ENCODE measurements around the gene ARHGAP18. TPM values are rescaled to one million over a fixed set of nuclear protein-coding genes. Genes with fewer than 3 reads are reported as not detected.

Gene ARHGAP18
- total RNA-seq, 1 donor from 2014 or later, result 8.3 TPM

GRCh38 chr6:129544892-129545612 lies 164.9 kb downstream of the ARHGAP18 start:
- intact Hi-C loops (cut with micrococcal nuclease), result no loop called here

DNA sequence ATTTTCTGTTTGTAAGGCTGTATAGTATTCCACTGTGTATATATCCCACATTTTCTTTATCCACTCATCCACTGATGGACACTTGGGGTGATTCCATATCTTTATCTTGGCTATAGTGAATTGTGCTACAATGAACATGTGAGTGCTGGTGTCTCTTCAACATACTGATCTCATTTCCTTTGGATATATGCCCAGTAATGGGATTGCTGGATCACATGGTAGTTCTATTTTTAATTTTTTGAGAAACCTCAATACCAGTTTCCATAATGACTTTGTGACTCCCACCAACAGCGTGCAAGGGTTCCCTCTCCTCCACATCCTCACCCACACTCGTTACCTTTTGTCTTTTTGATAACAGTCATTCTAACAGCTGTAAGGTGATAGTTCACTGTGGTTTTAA lies 166.0 kb downstream of the ARHGAP18 start:
- intact Hi-C loops (cut with micrococcal nuclease), result no loop called here

DNA sequence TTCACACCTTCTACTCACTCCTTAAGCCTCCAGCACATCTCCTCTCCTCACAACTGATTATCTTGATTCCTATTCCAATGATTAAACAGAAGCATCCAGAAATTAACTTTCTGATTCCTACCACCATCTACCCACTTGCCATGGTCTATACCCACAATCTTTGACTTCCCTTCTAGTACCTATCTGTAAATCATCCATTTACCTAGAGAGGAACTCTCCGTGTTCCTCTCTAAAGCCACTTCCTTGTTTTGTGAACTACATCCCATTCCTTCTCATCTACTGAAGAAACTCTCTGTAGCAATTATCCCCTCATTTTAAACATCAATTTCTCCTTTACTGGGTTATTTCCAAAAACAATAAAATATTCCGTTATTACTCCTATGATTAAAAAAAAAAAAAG lies 167.3 kb downstream of the ARHGAP18 start:
- intact Hi-C loops (cut with micrococcal nuclease), result no loop called here

DNA sequence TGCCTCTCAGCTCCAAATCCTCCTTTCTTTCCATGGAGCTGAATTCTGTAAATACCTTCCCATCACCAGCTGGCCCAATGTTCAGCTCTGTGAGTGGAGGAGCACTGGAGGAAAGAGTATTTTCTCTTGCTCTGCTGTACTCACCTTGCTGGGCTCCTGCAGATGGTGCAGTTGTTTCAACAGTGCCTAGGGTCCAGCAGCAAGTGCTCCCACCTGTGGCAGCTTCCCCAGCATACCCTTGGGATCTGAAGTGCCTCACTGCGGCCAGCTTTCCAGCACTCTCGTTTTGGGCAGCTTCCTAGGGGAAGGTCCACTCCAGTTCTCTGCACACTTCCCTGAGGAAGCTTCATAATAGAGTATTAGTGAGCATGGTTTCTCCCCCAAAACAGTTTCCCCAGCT lies 170.9 kb downstream of the ARHGAP18 start:
- intact Hi-C loops (cut with micrococcal nuclease), result no loop called here

GRCh38 chr6:129536271-129536670 lies 173.7 kb downstream of the ARHGAP18 start:
- intact Hi-C loops (cut with micrococcal nuclease), result no loop called here

- intact Hi-C loops (cut with micrococcal nuclease), result no loop called here
These were observed 175.1 kb downstream of the ARHGAP18 start for GRCh38 chr6:129534926-129535325.

Other genes with a start within 250 kb of the ARHGAP18 start
- gene TMEM244, start 151.1 kb upstream of the ARHGAP18 start, total RNA-seq, result not detected in 2 replicates